ENCODE measurements around the gene KRT79.

KRT79 gene

GRCh38 chr12:52825961-52826360 lies 8.2 kb downstream of the KRT79 start:
- DNase-seq = no peak
- in situ Hi-C loops (cut with HindIII; ENCODE audit: low pct_ligation_motif_present, low pct_unique_long_range_greater_than_20kb, low sequenced_read_pairs) = no loop called here

GRCh38 chr12:52824741-52825410 lies 9.2 kb downstream of the KRT79 start:
- DNase-seq = no peak
- in situ Hi-C loops (cut with HindIII; ENCODE audit: low pct_ligation_motif_present, low pct_unique_long_range_greater_than_20kb, low sequenced_read_pairs) = no loop called here

GRCh38 chr12:52823761-52824450 lies 10.2 kb downstream of the KRT79 start:
- in situ Hi-C loops (cut with HindIII; ENCODE audit: low pct_ligation_motif_present, low pct_unique_long_range_greater_than_20kb, low sequenced_read_pairs) = no loop called here
- DNase-seq = no peak

- in situ Hi-C loops (cut with HindIII; ENCODE audit: low pct_ligation_motif_present, low pct_unique_long_range_greater_than_20kb, low sequenced_read_pairs) = no loop called here
Measured at GRCh38 chr12:52822771-52823510, 11.2 kb downstream of the KRT79 start.

GRCh38 chr12:52821826-52822660 lies 12.1 kb downstream of the KRT79 start:
- in situ Hi-C loops (cut with HindIII; ENCODE audit: low pct_ligation_motif_present, low pct_unique_long_range_greater_than_20kb, low sequenced_read_pairs) = no loop called here

More at GRCh38 chr12:52822771-52823510, 11.2 kb downstream of the KRT79 start:
- DNase-seq = no peak

GRCh38 chr12:52821071-52821730 lies 12.9 kb downstream of the KRT79 start:
- DNase-seq = no peak
- in situ Hi-C loops (cut with HindIII; ENCODE audit: low pct_ligation_motif_present, low pct_unique_long_range_greater_than_20kb, low sequenced_read_pairs) = no loop called here

More at GRCh38 chr12:52821826-52822660, 12.1 kb downstream of the KRT79 start:
- DNase-seq = peak; percentile 22

GRCh38 chr12:52820521-52820920 lies 13.6 kb downstream of the KRT79 start:
- in situ Hi-C loops (cut with HindIII; ENCODE audit: low pct_ligation_motif_present, low pct_unique_long_range_greater_than_20kb, low sequenced_read_pairs) = no loop called here
- no peak for DNase-seq

GRCh38 chr12:52819731-52820510 lies 14.2 kb downstream of the KRT79 start:
- no peak for DNase-seq
- in situ Hi-C loops (cut with HindIII; ENCODE audit: low pct_ligation_motif_present, low pct_unique_long_range_greater_than_20kb, low sequenced_read_pairs) = no loop called here

GRCh38 chr12:52818887-52819420 lies 15.2 kb downstream of the KRT79 start:
- in situ Hi-C loops (cut with HindIII; ENCODE audit: low pct_ligation_motif_present, low pct_unique_long_range_greater_than_20kb, low sequenced_read_pairs) = no loop called here

GRCh38 chr12:52818388-52818787 lies 15.7 kb downstream of the KRT79 start:
- in situ Hi-C loops (cut with HindIII; ENCODE audit: low pct_ligation_motif_present, low pct_unique_long_range_greater_than_20kb, low sequenced_read_pairs) = no loop called here

More at GRCh38 chr12:52818887-52819420, 15.2 kb downstream of the KRT79 start:
- no peak for DNase-seq

GRCh38 chr12:52817699-52818238 lies 16.3 kb downstream of the KRT79 start:
- no peak for DNase-seq
- in situ Hi-C loops (cut with HindIII; ENCODE audit: low pct_ligation_motif_present, low pct_unique_long_range_greater_than_20kb, low sequenced_read_pairs) = no loop called here

More at GRCh38 chr12:52818388-52818787, 15.7 kb downstream of the KRT79 start:
- no peak for DNase-seq

- in situ Hi-C loops (cut with HindIII; ENCODE audit: low pct_ligation_motif_present, low pct_unique_long_range_greater_than_20kb, low sequenced_read_pairs) = no loop called here
- DNase-seq = no peak
Measured at GRCh38 chr12:52817003-52817698, 17.0 kb downstream of the KRT79 start.

- in situ Hi-C loops (cut with HindIII; ENCODE audit: low pct_ligation_motif_present, low pct_unique_long_range_greater_than_20kb, low sequenced_read_pairs) = no loop called here
- DNase-seq = no peak
Measured at GRCh38 chr12:52815676-52816588, 18.2 kb downstream of the KRT79 start.

GRCh38 chr12:52815161-52815560 lies 18.9 kb downstream of the KRT79 start:
- no peak for DNase-seq
- in situ Hi-C loops (cut with HindIII; ENCODE audit: low pct_ligation_motif_present, low pct_unique_long_range_greater_than_20kb, low sequenced_read_pairs) = no loop called here

GRCh38 chr12:52814710-52815155 lies 19.4 kb downstream of the KRT79 start:
- in situ Hi-C loops (cut with HindIII; ENCODE audit: low pct_ligation_motif_present, low pct_unique_long_range_greater_than_20kb, low sequenced_read_pairs) = no loop called here
- DNase-seq = no peak

All from ACHN (cell line).